Smooth muscle cell (in vitro differentiated cells): ENCODE data around the gene STAT5B. TPM values are rescaled to one million over a fixed set of nuclear protein-coding genes. Genes with fewer than 3 reads are reported as not detected.

Experiments
- DNase-seq: peaks from one replicate; lab custom pipeline; 2025; ENCODE audit not compliant: unreplicated experiment; lab: John Stamatoyannopoulos, UW
- H2AFZ ChIP-seq: fragments of 200-600 bp; sonication (generic); 2 replicates; pipeline ENCODE4 v1.6.0; 2016; ENCODE audit warnings: antibody characterized with exemption, low read depth, mild to moderate bottlenecking
- H3F3A ChIP-seq: fragments of 200-600 bp; sonication (generic); 2 replicates; pipeline ENCODE4 v1.6.0; 2017; ENCODE audit warnings: antibody characterized with exemption, low read depth
- H3K27ac ChIP-seq: fragments of 200-600 bp; sonication (generic); 2 replicates; pipeline ENCODE4 v1.5.1; 2016; ENCODE audit warnings: low read depth, mild to moderate bottlenecking
- H3K27me3 ChIP-seq: fragments of 200-600 bp; sonication (generic); 2 replicates; pipeline ENCODE4 v1.6.1; 2016; ENCODE audit warnings: low read depth, mild to moderate bottlenecking
- H3K36me3 ChIP-seq: fragments of 200-600 bp; sonication (generic); 2 replicates; pipeline ENCODE4 v1.5.1; 2016; ENCODE audit warnings: low read depth
- H3K4me1 ChIP-seq: fragments of 200-600 bp; sonication (generic); 2 replicates; pipeline ENCODE4 v1.5.1; 2016; ENCODE audit warnings: low read depth
- H3K4me2 ChIP-seq: fragments of 200-600 bp; sonication (generic); 2 replicates; pipeline ENCODE4 v1.6.0; 2016; ENCODE audit warnings: mild to moderate bottlenecking
- H3K4me3 ChIP-seq: fragments of 200-600 bp; sonication (generic); 2 replicates; pipeline ENCODE4 v1.5.1; 2016; ENCODE audit warnings: mild to moderate bottlenecking
- H3K79me2 ChIP-seq: fragments of 200-600 bp; sonication (generic); 2 replicates; pipeline ENCODE4 v1.6.0; 2016; ENCODE audit warnings: low read depth, mild to moderate bottlenecking
- H3K9ac ChIP-seq: fragments of 200-600 bp; sonication (generic); 2 replicates; pipeline ENCODE4 v1.6.0; 2016; ENCODE audit warnings: low read depth
- H3K9me3 ChIP-seq: fragments of 200-600 bp; sonication (generic); replicated peaks from 2 replicates; pipeline ENCODE4 v1.5.1; 2016; ENCODE audit warnings: low read depth
- H4K20me1 ChIP-seq: fragments of 200-600 bp; sonication (generic); 2 replicates; pipeline ENCODE4 v1.6.0; 2016; ENCODE audit warnings: low read depth
- WGBS: methylation state at CpG from one replicate; pipeline ENCODE4 v1.1.7; 2016; ENCODE audit warnings: low lambda C conversion rate; 5-methylcytosine and 5-hydroxymethylcytosine counted together
- polyA plus RNA-seq: library from polyadenylated mRNA; unstranded; fragments of >200 nt; fragmentation: Nextera tagmentation; extraction: Ambion mirVana; gene quantifications from 2 replicates; pipeline ENCODE4 v1.2.1, GENCODE V29; 2016
- total RNA-seq: library from RNA; depleted of rRNA; stranded (reverse); fragments of >200 nt; gene quantifications from 2 replicates; pipeline ENCODE4 v1.2.3, GENCODE V29; 2014
- TF ChIP-seq, protein P1 (sequence below): fragments of 200-600 bp; sonication (generic); IDR thresholded peaks from 2 replicates; pipeline ENCODE4 v1.5.1; 2017; ENCODE audit warnings: borderline replicate concordance, mild to moderate bottlenecking, antibody characterized with exemption; ENCODE audit not compliant: insufficient read depth, poor library complexity, severe bottlenecking

The STAT5B gene
- total and polyA plus RNA-seq, 2 experiments from 2014 or later = 10.7 to 12.4 TPM

DNA sequence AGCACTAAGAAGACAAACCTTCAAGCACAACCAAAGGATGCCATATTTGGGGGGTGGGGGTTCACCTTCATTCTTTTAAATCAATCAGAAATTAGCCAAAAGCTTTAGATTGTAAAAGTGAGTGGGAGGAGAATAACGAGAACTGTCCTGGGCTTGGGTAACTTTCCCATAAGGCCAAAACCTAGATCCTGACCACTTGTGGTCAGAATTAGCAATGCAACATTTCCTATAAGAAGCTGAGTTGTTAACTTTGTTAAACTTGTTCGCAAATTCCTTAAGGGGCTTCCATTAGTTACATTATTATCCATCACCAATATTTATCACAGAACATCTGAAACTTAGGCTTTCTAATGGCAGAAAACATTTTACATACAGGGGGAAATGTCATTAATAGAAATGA is 25.1 kb downstream of the STAT5B start:
- H3K9ac ChIP-seq = no peak overlapping the region
- peaks cover 4% of the 10 kb centered on the region for H3K4me1 ChIP-seq
- 61% methylated on average over 2 of the region's 2 CpGs for WGBS
- no peak overlapping the region for H3K27ac ChIP-seq
- no peak for DNase-seq
- H3K9me3 ChIP-seq = no peaks in the 10 kb centered on the region
- H3K36me3 ChIP-seq = no peaks in the 10 kb centered on the region
- H3K4me2 ChIP-seq = no peak overlapping the region
- peaks cover 61% of the 10 kb centered on the region for H3K79me2 ChIP-seq
- no peaks in the 10 kb centered on the region for H3F3A ChIP-seq
- TF ChIP-seq, protein P1, sequence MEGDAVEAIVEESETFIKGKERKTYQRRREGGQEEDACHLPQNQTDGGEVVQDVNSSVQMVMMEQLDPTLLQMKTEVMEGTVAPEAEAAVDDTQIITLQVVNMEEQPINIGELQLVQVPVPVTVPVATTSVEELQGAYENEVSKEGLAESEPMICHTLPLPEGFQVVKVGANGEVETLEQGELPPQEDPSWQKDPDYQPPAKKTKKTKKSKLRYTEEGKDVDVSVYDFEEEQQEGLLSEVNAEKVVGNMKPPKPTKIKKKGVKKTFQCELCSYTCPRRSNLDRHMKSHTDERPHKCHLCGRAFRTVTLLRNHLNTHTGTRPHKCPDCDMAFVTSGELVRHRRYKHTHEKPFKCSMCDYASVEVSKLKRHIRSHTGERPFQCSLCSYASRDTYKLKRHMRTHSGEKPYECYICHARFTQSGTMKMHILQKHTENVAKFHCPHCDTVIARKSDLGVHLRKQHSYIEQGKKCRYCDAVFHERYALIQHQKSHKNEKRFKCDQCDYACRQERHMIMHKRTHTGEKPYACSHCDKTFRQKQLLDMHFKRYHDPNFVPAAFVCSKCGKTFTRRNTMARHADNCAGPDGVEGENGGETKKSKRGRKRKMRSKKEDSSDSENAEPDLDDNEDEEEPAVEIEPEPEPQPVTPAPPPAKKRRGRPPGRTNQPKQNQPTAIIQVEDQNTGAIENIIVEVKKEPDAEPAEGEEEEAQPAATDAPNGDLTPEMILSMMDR = peak; percentile 10
- H3K27me3 ChIP-seq = no peaks in the 10 kb centered on the region
- no peak overlapping the region for H3K4me3 ChIP-seq
- peaks cover 31% of the 10 kb centered on the region for H4K20me1 ChIP-seq
- no peak overlapping the region for H2AFZ ChIP-seq

DNA sequence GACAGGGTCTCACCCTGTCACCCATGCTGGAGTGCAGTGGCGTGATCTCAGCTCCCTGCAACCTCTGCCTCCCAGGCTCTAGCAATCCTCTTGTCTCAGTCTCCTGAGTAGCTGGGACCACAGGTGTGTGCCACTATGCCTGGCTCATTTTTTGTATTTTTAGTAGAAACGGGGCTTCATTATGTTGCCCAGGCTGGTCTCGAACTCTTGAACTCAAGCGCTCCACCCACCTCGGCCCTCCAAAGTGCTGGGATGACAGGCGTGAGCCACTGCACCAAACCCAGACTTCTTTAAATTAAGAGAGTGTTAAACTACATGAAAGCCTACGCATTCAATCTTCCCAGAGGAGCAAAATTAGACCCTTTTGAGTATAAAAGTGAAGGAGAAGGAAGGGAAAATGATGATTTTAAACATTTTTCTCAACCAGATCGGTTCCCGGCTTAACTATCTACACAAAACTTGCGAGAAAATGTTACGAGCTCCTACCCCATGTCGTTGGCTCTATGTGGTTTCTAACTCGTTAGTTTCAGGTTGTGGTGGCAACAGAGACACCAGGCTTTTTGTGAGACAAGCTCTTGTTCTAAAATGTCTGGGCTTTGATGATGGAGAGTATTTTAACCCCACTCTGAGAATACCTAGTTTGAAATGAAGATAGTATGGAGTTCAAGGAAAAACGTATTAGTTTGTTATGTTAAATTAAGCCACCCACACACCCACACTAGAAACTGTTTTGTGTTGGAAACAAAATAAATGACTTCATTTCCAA is 26.3 kb downstream of the STAT5B start:
- DNase-seq = no peak
- H3K4me1 ChIP-seq = peaks cover 4% of the 10 kb centered on the region
- TF ChIP-seq, protein P1 = no peak
- no peak overlapping the region for H2AFZ ChIP-seq
- no peak overlapping the region for H3K4me2 ChIP-seq
- no peaks in the 10 kb centered on the region for H3K36me3 ChIP-seq
- H3K9me3 ChIP-seq = no peaks in the 10 kb centered on the region
- WGBS = 86% methylated on average over 14 of the region's 14 CpGs
- H3K27me3 ChIP-seq = no peaks in the 10 kb centered on the region
- no peak overlapping the region for H3K27ac ChIP-seq
- no peaks in the 10 kb centered on the region for H3F3A ChIP-seq
- H3K9ac ChIP-seq = no peak overlapping the region
- peaks cover 25% of the 10 kb centered on the region for H4K20me1 ChIP-seq
- H3K79me2 ChIP-seq = peaks cover 61% of the 10 kb centered on the region
- no peak overlapping the region for H3K4me3 ChIP-seq

DNA sequence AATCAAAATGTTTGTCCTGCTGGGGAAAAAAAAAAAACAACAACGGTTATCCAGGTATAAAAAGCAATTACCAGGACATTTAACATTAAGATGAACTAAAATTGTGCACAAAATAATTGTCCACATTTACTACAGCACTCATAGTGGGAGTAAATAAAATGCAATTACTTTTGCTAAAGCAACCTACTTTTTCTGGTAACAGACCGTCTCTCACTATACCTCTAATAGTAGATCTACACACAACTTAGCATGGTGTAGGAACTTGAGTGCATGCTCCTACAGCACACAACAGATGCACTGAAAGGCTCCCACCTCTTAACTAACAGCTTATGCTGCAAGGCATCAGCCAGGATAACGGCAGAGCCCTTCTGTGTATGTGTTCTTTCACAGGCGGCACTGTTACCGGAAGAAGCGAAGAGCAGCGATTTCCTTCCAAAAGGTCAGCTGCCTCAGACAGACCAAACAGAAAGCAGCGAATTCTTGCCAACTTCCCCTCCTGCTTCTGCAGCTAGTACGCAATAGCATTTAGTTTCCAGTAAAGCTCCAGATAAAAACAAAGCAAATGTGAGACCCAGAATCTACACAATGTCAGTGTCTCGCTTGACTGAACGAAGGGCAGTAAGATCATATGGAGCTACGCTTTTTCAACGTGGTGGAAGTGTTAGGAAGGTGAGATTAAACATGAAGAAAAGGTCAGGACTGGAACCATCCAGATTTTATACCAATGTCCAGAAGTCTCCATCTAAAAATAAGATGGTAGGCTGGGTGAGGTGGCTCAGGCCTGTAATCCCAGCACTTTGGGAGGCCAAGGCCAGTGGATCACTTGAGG is 27.6 kb downstream of the STAT5B start:
- Histone ChIP-seq H3K4me3 (peak overlapping the region; percentile 22), H3K9ac (no peak overlapping the region), H4K20me1 (peaks cover 14% of the 10 kb centered on the region), H3K79me2 (peaks cover 59% of the 10 kb centered on the region), H3K27ac (peak overlapping the region; percentile 73), H3F3A (no peaks in the 10 kb centered on the region), H2AFZ (peak overlapping the region; percentile 85), H3K9me3 (no peaks in the 10 kb centered on the region), H3K36me3 (no peaks in the 10 kb centered on the region), H3K4me2 (peak overlapping the region; percentile 57), H3K27me3 (no peaks in the 10 kb centered on the region), H3K4me1 (peaks cover 4% of the 10 kb centered on the region)
- 48% methylated on average over 13 of the region's 13 CpGs for WGBS
- no peak for DNase-seq
- TF ChIP-seq, protein P1 = no peak
